Spleen (tissue), 11 donors: ENCODE data around the gene CCNY. TPM values are rescaled to one million over a fixed set of nuclear protein-coding genes. Genes with fewer than 3 reads are reported as not detected.

ENCODE experiments used
- DNase-seq: peaks from one replicate; pipeline ENCODE4 v3.0.0-alpha.2; 2020
- H3K27ac ChIP-seq, 8 donors: fragments of 200-600 bp; sonication (generic) in 7 of 8; 1 replicate in 4 of 8; 2 replicates in 4 of 8; pipeline versions ENCODE4 v1.5.0 to v1.8.0; 2016 to 2021; ENCODE audit warnings: inconsistent platforms in 4 of 8, mild to moderate bottlenecking in 4 of 8, moderate library complexity in 1 of 8
- H3K27me3 ChIP-seq, 7 donors: fragments of 200-600 bp; sonication (generic) in 6 of 7; replicated peaks in 1 of 7; 1 replicate in 4 of 7; 2 replicates in 3 of 7; pipeline versions ENCODE4 v1.5.0 to v1.8.0; 2016 to 2021; ENCODE audit warnings: inconsistent platforms in 3 of 7, mild to moderate bottlenecking in 1 of 7
- H3K36me3 ChIP-seq, 6 donors: fragments of 200-600 bp; sonication (generic) in 5 of 6; 1 replicate in 4 of 6; 2 replicates in 2 of 6; pipeline versions ENCODE4 v1.5.0 to v1.8.0; 2016 to 2021; ENCODE audit warnings: inconsistent platforms in 2 of 6
- H3K4me1 ChIP-seq, 6 donors: fragments of 200-600 bp; sonication (generic) in 5 of 6; 1 replicate in 3 of 6; 2 replicates in 3 of 6; pipeline versions ENCODE4 v1.5.0 to v1.8.0; 2016 to 2021; ENCODE audit warnings: inconsistent platforms in 3 of 6
- H3K4me3 ChIP-seq, 8 donors: fragments of 200-600 bp; sonication (generic) in 7 of 8; 1 replicate in 4 of 8; 2 replicates in 4 of 8; pipeline versions ENCODE4 v1.5.0 to v1.8.0; 2016 to 2021; ENCODE audit warnings: inconsistent platforms in 4 of 8, mild to moderate bottlenecking in 4 of 8, moderate library complexity in 2 of 8
- H3K9me3 ChIP-seq, 8 donors: fragments of 200-600 bp; sonication (generic) in 7 of 8; 1 replicate in 4 of 8; 2 replicates in 4 of 8; pipeline versions ENCODE4 v1.5.0 to v1.8.0; 2016 to 2021; ENCODE audit warnings: inconsistent platforms in 4 of 8
- POLR2A ChIP-seq, 3 donors: fragments of 450-650 bp; IDR thresholded peaks; one replicate each; pipeline ENCODE4 v1.5.1; 2017; ENCODE audit warnings: antibody characterized with exemption in 3 of 3, mild to moderate bottlenecking in 1 of 3
- POLR2AphosphoS5 ChIP-seq, 3 donors: sonication (generic); formaldehyde crosslinking; IDR thresholded peaks; one replicate each; pipeline ENCODE4 v1.5.1; 2017; ENCODE audit warnings: antibody characterized with exemption in 3 of 3
- WGBS, 5 donors: extraction: QIAGEN DNeasy Blood & Tissue Kit in 3 of 5; methylation state at CpG; one replicate each; pipeline versions ENCODE4 v1.1.5 to v1.1.7; 2013 to 2018; 5-methylcytosine and 5-hydroxymethylcytosine counted together
- intact Hi-C: fragments of 100-400 bp; cut with DNase I; formaldehyde crosslinking; loops from one replicate; pipeline ENCODE4 v1.15.0; 2023; ENCODE audit warnings: low total_unique reads
- polyA plus RNA-seq, 3 donors: library from polyadenylated mRNA; stranded (reverse); fragments of 200-250 nt; gene quantifications; one replicate each; pipeline ENCODE4 v1.2.1, GENCODE V29; 2013
- total RNA-seq, 7 donors: library from RNA; depleted of rRNA in 3 of 7; stranded (reverse); fragments of >200 nt in 3 of 7; fragmentation: NEBNext Ultra II Directional in 4 of 7; extraction: Animal tissue kit (Norgen Biotek cat#: 25700) in 4 of 7; gene quantifications; one replicate each; pipeline versions ENCODE4 v1.1.0 to v1.2.1, GENCODE V29; 2016 to 2021
- TF ChIP-seq, protein P1 (sequence below), 11 experiments: fragments of 200-600 bp in 7 of 11; fragments of 450-650 bp in 4 of 11; sonication (generic) in 4 of 11; IDR thresholded peaks in 8 of 11; conservative IDR thresholded peaks in 3 of 11; 1 replicate in 7 of 11; 2 replicates in 4 of 11; pipeline versions ENCODE4 v1.4.0 to v1.8.0; 2016 to 2021; ENCODE audit warnings: antibody characterized with exemption in 11 of 11, inconsistent platforms in 4 of 11, mild to moderate bottlenecking in 1 of 11
- donor health status: healthy with polysubstance abuse.
- donor health status: DM: no; HTN: no; CAD: no; lungs with moderate emphysema.
- donor health status: DM: no; HTN: no; CAD: no.
- donor health status: Bipolar disorder and iron deficiency.
- donor health status: healthy.
- donor health status: DM: no; HTN: no; CAD: no.
- donor health status: DM: yes; HTN: yes; CAD: no.

Gene CCNY
- total and polyA plus RNA-seq, 10 donors: 21.1 to 83.1 (median 52.1) TPM

DNA sequence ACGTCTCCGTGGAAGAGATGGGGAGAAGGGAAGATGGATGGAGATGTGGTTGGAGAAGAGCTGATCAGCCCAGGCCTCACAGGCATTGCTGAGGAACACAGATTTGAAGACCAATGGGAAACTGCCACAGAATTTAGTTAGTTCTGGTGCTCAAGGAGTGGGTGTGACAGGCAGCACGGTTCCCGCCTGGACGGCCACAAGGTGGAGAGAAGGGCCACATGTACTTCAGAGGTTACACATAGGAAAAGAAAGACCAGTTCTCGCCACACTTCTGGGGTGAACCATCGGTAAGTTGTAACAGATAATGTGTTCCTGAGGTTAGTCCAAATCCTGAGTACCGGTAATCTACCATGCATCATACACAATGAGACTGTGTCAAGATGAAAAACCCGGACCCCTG, 239.3 kb downstream of the CCNY start:
- Histone ChIP-seq H3K9me3 (no peaks in the 10 kb centered on the region), H3K27ac (no peak overlapping the region), H3K36me3 (peaks cover 0 to 49% (median 16%) of the 10 kb centered on the region in 6 donors), H3K27me3 (no peaks in the 10 kb centered on the region), H3K4me3 (no peak overlapping the region), H3K4me1 (no peaks in the 10 kb centered on the region)
- 93 to 96% (median 95%) methylated on average over 9 of the region's 9 CpGs for WGBS, 5 donors
- no peak for DNase-seq
- intact Hi-C loops: no loop called here
- TF ChIP-seq POLR2A (IDR thresholded peaks at IDR 0.05): no peak
- no peak for TF ChIP-seq POLR2AphosphoS5 (IDR thresholded peaks at IDR 0.05)
- TF ChIP-seq, protein P1, sequence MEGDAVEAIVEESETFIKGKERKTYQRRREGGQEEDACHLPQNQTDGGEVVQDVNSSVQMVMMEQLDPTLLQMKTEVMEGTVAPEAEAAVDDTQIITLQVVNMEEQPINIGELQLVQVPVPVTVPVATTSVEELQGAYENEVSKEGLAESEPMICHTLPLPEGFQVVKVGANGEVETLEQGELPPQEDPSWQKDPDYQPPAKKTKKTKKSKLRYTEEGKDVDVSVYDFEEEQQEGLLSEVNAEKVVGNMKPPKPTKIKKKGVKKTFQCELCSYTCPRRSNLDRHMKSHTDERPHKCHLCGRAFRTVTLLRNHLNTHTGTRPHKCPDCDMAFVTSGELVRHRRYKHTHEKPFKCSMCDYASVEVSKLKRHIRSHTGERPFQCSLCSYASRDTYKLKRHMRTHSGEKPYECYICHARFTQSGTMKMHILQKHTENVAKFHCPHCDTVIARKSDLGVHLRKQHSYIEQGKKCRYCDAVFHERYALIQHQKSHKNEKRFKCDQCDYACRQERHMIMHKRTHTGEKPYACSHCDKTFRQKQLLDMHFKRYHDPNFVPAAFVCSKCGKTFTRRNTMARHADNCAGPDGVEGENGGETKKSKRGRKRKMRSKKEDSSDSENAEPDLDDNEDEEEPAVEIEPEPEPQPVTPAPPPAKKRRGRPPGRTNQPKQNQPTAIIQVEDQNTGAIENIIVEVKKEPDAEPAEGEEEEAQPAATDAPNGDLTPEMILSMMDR (IDR thresholded peaks at IDR 0.05 in 8 of 11, conservative IDR thresholded peaks at IDR 0.05 in 3 of 11): no peak

DNA sequence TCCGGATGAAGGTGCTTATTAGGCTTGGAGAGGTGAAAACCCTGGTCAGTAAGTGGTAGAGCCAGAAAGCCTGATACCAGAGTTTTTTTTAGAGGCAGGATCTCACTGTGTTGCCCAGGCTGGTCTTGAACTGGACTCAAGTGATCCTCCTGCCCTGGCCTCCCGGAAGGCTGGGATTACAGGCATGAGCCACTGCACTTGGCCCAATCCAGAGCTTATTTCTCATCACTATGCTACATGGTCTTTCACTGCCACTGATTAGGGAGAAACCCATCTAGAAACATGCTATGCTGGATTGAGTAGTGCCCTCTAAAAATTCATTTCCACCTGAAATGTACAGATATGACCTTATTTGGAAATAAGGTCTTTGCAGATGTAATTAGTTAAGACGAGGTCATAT, 240.4 kb downstream of the CCNY start:
- Histone ChIP-seq H3K9me3 (no peaks in the 10 kb centered on the region), H3K36me3 (peaks cover 0 to 41% (median 12%) of the 10 kb centered on the region in 6 donors), H3K27ac (no peak overlapping the region), H3K4me3 (no peak overlapping the region), H3K4me1 (no peaks in the 10 kb centered on the region), H3K27me3 (no peaks in the 10 kb centered on the region)
- 88 to 98% (median 95%) methylated on average over 3 of the region's 3 CpGs for WGBS, 5 donors
- no peak for TF ChIP-seq POLR2AphosphoS5 (IDR thresholded peaks at IDR 0.05)
- TF ChIP-seq, protein P1 (IDR thresholded peaks at IDR 0.05 in 8 of 11, conservative IDR thresholded peaks at IDR 0.05 in 3 of 11): no peak
- no peak for TF ChIP-seq POLR2A (IDR thresholded peaks at IDR 0.05)
- intact Hi-C loops: no loop called here
- DNase-seq: no peak

DNA sequence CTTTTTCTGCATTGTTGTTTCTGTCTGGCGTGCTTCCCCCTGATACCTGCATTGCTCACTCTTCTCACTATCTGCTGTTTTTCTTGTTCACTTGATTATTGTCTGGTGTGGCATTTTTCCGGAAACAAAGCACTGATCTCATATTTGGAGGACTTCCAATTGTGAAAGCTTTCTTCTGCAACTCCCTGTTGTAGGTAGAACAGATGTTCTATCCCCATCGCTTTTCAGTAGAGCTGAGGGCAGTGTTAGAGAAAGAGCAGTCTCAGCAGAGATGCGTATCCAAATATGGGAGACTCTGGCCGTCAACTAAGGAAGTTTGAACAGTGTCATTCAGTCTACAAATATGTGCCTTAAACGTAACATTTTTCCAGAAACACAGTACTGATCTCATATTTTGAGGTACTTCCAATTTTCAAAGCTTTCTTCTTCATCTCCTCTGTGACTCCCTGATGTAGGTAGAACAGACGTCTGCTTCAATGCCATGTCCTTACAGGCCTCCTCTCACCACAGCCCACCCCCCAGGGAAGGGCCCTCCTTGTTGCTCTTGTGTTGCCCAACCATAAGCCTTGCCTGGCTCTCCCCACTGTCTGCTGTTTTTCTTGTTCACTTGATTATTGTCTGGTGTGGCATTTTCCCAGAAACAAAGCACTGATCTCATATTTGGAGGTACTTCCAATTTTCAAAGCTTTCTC, 241.8 kb downstream of the CCNY start:
- TF ChIP-seq, protein P1 (IDR thresholded peaks at IDR 0.05 in 8 of 11, conservative IDR thresholded peaks at IDR 0.05 in 3 of 11): no peak
- TF ChIP-seq POLR2AphosphoS5 (IDR thresholded peaks at IDR 0.05) (no peak), POLR2A (IDR thresholded peaks at IDR 0.05) (no peak)
- intact Hi-C loops: no loop called here
- Histone ChIP-seq H3K27me3 (no peaks in the 10 kb centered on the region), H3K36me3 (peaks cover 0 to 28% (median 7%) of the 10 kb centered on the region in 6 donors), H3K9me3 (no peaks in the 10 kb centered on the region), H3K27ac (no peak overlapping the region), H3K4me3 (no peak overlapping the region), H3K4me1 (no peaks in the 10 kb centered on the region)
- WGBS, 5 donors: 64 to 79% (median 70%) methylated on average over 7 of the region's 7 CpGs
- no peak for DNase-seq

DNA sequence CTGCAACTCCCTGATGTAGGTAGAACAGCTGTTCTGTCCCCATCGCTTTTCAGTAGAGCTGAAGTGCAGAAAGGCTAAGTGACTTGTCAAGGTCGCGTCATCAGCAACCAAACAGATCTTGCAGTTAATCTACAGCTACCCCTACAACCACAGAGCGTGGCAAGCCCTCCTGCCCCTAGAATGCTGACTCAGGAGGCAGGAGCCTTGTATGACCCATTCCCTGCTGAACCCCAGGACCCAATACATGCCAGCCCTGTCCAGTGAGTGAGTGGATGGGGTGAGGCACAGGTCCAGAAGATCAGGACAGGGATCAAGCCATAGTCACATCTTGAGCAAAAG, 242.3 kb downstream of the CCNY start:
- WGBS, 5 donors: 82 to 95% (median 88%) methylated on average over 4 of the region's 4 CpGs
- Histone ChIP-seq H3K4me1 (no peaks in the 10 kb centered on the region), H3K4me3 (no peak overlapping the region), H3K27me3 (no peaks in the 10 kb centered on the region), H3K27ac (no peak overlapping the region), H3K9me3 (no peaks in the 10 kb centered on the region), H3K36me3 (peaks cover 0 to 23% (median 5%) of the 10 kb centered on the region in 6 donors)
- TF ChIP-seq, protein P1 (IDR thresholded peaks at IDR 0.05 in 8 of 11, conservative IDR thresholded peaks at IDR 0.05 in 3 of 11): no peak
- TF ChIP-seq POLR2A (IDR thresholded peaks at IDR 0.05) (no peak), POLR2AphosphoS5 (IDR thresholded peaks at IDR 0.05) (no peak)
- intact Hi-C loops: no loop called here
- no peak for DNase-seq
